HG02943 (cell line): Measurements from ENCODE around the gene WDR86.

Source experiments
- ATAC-seq: cut with Tn5 transposase; IDR thresholded peaks from one replicate; pipeline ENCODE4 v1.9.1; 2021; ENCODE audit warnings: mild to moderate bottlenecking, low read depth, moderate library complexity; ENCODE audit not compliant: unreplicated experiment

WDR86 gene

DNA sequence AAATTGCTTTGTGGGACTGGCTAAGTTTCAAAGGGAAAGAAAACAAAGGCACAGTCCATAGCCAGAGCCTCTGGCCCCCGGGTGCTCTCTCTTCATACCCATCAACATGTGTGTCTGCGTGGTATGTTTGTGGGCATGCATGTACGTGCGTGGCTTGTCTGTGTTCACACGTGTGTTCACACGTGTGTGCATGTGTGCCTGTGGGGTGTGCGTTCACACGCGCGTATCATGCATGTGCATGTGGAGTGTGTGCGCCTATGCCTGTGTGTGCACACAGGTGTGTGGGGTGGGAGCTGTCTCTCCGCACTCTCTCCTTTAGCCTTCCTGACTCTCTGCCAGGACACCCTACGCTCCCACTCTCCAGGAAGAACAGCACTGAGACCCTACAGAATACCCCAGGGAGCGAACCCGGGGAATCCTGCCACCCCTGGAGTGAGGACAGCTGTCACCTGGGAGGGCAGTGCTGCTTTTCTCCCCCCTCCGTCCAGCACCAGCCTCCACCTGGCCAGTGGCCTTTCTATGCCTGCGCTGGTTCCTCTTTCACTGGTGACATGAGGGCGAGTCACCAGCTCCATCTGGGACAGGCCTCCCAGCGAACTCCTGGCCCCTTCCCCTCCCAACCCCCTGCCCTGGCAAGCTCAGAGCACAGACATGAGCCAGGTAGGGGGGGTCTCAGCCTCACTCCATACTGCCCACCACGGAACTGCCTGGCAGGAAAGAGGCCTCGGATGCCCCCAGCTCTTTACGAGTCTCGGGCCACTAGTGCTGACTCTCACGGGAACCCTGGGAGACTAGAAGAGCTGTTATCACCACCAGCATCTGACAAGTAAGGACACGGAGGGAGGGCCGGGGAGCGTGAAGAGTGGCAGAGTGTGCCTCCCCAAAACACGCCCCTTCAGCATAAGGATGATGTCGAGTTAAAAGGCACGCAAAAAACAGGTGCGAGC, 16.5 kb downstream of the WDR86 start:
- ATAC-seq, result no peak

- ATAC-seq, result no peak
Measured at GRCh38 chr7:151392426-151392825, 17.4 kb downstream of the WDR86 start.

DNA sequence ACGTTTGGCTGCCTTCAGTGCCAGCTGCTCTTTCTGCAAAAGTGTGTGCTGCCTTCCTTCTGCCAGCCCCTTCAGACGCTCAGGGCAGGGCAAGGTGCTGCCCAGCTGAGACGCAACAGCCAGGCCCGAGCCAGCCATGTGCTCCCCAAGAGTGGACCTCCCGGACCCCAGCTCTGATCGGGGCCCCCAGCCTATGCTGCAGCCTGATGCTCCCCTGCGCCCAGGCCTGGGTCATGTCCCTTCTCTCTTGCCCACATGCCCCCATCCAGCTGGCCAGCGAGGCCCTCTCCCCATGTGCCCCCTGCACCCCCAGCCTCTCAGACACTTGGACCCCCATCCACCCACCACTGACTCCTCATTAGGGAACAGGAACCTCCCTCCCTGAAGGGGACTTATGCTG, 17.8 kb downstream of the WDR86 start:
- no peak for ATAC-seq

DNA sequence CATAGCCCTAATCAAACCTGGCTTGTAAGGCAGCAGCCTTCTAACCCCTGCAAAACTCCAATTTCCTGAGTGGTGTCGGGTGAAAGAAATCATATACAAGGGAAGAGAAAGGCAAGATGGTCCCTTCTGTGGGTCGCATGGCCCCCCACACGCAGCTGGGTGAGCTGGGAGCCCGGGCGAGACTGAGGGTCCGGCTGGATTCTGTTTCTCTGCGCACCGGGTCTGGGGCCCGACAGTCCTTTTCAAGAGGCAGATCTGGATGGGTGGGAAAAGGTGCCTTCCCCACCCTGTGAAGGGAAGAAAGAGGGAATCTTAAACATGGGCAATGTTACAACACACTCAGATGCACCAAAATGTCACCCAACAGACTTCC, 18.5 kb downstream of the WDR86 start:
- ATAC-seq, result no peak

GRCh38 chr7:151390598-151391357, 19.1 kb downstream of the WDR86 start:
- no peak for ATAC-seq

DNA sequence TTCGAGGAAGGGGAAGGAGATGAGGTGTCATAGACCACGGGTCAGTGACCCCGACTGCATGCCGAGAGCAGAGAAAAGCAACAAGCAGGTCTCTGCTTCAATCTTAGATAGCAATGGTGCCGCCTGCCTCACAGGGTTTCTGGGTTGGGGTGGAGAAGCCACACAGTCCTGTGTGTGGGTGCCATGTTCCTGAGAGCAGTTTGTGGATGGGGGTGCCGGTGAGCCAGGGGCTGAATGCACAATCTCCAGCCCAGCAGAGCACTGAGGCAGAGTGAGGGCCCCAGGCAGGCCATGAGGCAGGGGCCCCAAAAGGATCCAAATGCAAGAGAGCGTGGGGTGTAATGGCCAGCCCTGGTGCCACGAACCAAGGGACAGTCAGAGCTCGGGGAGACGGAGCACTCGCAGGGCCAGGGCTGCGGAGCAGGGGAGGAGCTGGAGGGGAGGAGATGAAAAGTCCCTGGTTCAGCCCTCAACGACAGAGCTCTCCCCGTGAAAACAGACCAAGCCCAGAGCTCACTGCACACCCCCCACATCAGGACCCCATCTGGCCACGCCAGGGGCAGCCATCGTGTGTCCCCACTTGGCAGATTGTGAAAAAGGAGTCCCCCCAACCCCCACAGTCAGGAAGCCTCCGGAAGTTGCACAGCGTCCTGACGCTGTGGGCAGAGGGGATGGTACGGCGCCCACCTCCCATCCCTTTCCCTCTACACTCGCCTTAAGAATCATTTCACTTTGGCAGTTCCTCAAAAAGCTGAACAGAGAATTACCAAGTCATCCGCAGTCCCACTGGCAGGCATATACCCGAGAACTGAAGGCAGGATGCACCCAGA, 19.9 kb downstream of the WDR86 start:
- ATAC-seq, result no peak

- no peak for ATAC-seq
Measured at GRCh38 chr7:151389096-151389767, 20.6 kb downstream of the WDR86 start.

DNA sequence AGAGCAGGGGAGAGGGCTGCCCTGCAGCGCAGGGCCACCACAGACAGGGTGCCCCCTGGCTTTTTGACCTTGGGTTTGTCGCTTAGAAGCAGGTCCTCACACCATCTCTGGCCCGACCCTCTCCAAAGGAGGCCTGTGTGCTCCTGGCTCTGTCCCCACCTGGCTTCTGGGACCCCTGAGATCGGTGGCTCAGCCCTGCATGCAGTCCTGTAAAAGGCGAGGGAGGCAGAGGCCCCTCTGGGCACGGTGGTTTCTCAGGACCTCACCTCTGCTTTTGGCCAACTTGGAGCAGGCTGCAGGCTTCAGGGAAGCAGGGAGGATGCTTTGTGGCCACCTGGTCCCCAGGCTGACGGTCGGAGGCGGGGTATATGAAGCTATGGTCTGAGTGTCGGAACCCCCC, 21.4 kb downstream of the WDR86 start:
- no peak for ATAC-seq

- no peak for ATAC-seq
Measured at GRCh38 chr7:151388007-151388297, 21.9 kb downstream of the WDR86 start.

GRCh38 chr7:151387161-151388006, 22.5 kb downstream of the WDR86 start:
- no peak for ATAC-seq

DNA sequence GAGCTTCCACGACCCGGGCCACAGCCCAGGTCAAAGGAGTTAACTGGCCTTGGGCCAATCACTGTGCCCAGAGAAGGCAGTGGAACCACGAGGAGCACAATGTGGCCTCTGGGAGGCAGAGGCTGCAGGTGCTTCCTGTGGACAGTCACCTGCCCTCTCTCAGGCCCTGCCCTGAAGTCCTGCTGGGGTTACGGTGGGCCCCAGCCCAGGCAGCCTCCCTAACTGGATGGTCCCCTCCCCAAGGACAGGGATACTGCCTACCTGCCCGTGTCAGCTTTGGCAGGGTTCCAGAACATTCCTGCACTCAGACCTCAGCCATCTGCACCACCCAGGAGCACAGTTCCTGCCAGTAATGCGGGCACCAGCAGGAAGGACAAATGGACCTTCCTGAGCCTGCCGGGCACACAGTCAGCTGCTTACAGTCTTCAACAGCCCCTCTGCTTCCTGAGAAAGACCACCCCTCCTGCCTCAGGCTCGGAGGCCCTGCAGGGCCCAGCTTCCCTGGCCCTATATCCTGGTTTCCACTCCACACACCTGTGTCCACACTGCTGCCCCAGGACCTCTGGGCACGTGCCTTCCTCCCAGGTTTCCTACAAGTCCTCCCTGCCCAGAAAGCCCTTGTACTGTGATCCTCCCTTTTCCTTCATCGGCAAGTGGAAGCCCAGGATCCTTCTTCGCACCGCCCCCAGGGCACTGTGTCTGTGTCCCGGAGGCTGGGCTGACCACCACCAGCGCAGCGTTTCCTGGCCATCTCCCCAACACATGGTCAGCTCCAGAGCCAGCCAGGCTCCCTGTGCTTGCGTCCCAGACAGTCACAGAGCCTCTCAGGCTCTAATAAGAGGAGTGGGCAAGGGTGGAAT, 23.3 kb downstream of the WDR86 start:
- ATAC-seq, result no peak

DNA sequence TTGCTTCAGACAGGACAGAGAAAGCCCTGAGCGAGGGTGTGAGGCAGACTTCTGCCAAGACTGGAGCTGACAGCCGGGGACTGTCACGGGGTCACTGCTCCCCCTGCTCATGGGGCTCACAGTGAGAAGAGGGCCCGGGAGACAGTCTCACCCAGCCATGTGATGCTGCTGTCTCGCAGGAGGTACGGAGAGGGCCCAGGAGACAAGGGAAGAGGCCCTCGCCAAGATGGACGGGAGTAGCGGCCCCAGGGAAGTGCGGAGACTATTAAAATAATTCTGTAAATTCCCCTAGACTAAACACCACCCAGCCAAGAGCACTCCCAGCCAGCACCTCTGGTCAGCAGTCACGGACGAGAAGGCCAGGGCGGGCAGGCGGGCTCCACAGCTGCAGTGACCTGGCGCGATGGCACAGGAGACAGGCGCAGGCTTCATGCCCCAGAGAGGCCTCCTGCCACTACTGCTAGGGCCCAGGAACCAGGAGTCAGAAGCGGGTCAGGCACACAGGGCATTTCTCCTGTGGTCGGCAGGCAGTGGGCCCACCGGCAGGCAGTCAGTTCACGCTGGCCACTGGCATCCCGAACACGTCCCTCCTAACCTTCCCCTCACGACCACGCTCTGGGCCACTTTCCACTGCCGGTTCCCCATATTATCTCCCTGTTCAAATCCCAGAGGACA, 24.1 kb downstream of the WDR86 start:
- ATAC-seq, result no peak

GRCh38 chr7:151384776-151385625, 24.8 kb downstream of the WDR86 start:
- ATAC-seq, result no peak

DNA sequence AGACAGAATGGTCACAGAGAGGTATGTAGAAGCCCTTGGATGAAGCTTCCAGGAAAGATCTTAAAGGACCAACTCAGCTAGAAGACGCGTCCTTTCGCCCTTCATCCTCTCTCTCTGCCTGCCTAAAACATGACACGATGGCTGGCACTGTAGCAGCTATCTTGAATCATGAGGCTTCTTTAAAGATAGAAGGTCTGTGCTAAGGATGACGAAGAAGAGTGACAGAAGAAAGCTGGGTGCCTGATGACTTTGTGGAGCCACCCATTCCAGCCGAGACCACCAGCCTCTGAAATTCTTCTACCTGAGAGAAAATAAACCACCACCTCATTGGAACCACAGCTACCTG, 25.5 kb downstream of the WDR86 start:
- ATAC-seq, result no peak

- ATAC-seq, result no peak
Measured at GRCh38 chr7:151383638-151384351, 26.0 kb downstream of the WDR86 start.

GRCh38 chr7:151382079-151382885, 27.6 kb downstream of the WDR86 start:
- no peak for ATAC-seq
